ENCODE results near the gene AGAP6.
"Not testable (repeated sequence)": the region's sequence is repeated elsewhere in the genome, so short reads cannot be mapped to it uniquely, and the experiment has no call there.

AGAP6 gene

GRCh38 chr10:50024716-50025383 is 36.6 kb downstream of the AGAP6 start:
- in situ Hi-C loops (cut with HindIII; ENCODE audit: low sequenced_read_pairs), result not testable (repeated sequence)

- in situ Hi-C loops (cut with HindIII; ENCODE audit: low sequenced_read_pairs), result no loop called here
Observed at GRCh38 chr10:50025627-50026026, 37.4 kb downstream of the AGAP6 start.

- in situ Hi-C loops (cut with HindIII; ENCODE audit: low sequenced_read_pairs), result no loop called here
Observed at GRCh38 chr10:50027195-50027594, 39.0 kb downstream of the AGAP6 start.

GRCh38 chr10:50033481-50033880 is 45.3 kb downstream of the AGAP6 start:
- in situ Hi-C loops (cut with HindIII; ENCODE audit: low sequenced_read_pairs), result no loop called here

GRCh38 chr10:50035337-50035736 is 47.1 kb downstream of the AGAP6 start:
- in situ Hi-C loops (cut with HindIII; ENCODE audit: low sequenced_read_pairs), result not testable (repeated sequence)

GRCh38 chr10:50044941-50045664 is 56.9 kb downstream of the AGAP6 start:
- in situ Hi-C loops (cut with HindIII; ENCODE audit: low sequenced_read_pairs), result no loop called here

GRCh38 chr10:50046457-50046856 is 58.3 kb downstream of the AGAP6 start:
- in situ Hi-C loops (cut with HindIII; ENCODE audit: low sequenced_read_pairs), result not testable (repeated sequence)

GRCh38 chr10:50047594-50047993 is 59.4 kb downstream of the AGAP6 start:
- in situ Hi-C loops (cut with HindIII; ENCODE audit: low sequenced_read_pairs), result not testable (repeated sequence)

- in situ Hi-C loops (cut with HindIII; ENCODE audit: low sequenced_read_pairs), result not testable (repeated sequence)
Observed at GRCh38 chr10:50051995-50052660, 63.9 kb downstream of the AGAP6 start.

- in situ Hi-C loops (cut with HindIII; ENCODE audit: low sequenced_read_pairs), result not testable (repeated sequence)
Observed at GRCh38 chr10:50052778-50053376, 64.7 kb downstream of the AGAP6 start.

- in situ Hi-C loops (cut with HindIII; ENCODE audit: low sequenced_read_pairs), result not testable (repeated sequence)
Observed at GRCh38 chr10:50055494-50056292, 67.5 kb downstream of the AGAP6 start.

GRCh38 chr10:50056654-50057053 is 68.4 kb downstream of the AGAP6 start:
- in situ Hi-C loops (cut with HindIII; ENCODE audit: low sequenced_read_pairs), result not testable (repeated sequence)

- in situ Hi-C loops (cut with HindIII; ENCODE audit: low sequenced_read_pairs), result not testable (repeated sequence)
Observed at GRCh38 chr10:50058727-50059126, 70.5 kb downstream of the AGAP6 start.

- in situ Hi-C loops (cut with HindIII; ENCODE audit: low sequenced_read_pairs), result not testable (repeated sequence)
Observed at GRCh38 chr10:50059946-50060345, 71.7 kb downstream of the AGAP6 start.

Measured in DLD1 (cell line).